SU-DHL-6 (cell line): ENCODE measurements around the gene USP11.

Experiments
- H2AFZ ChIP-seq: fragments of 200-600 bp; sonication (generic); 2 replicates; pipeline ENCODE4 v1.6.1; 2014; ENCODE audit warnings: low read depth, mild to moderate bottlenecking, moderate library complexity, mixed read lengths, antibody characterized with exemption, low read length; ENCODE audit not compliant: severe bottlenecking
- H3F3A ChIP-seq: fragments of 200-600 bp; shearing (Covaris generic); 2 replicates; pipeline ENCODE4 v1.6.0; 2016; ENCODE audit warnings: antibody characterized with exemption, mild to moderate bottlenecking; ENCODE audit not compliant: insufficient read depth
- H3K27ac ChIP-seq: fragments of 200-600 bp; sonication (generic); 2 replicates; pipeline ENCODE4 v1.5.1; 2016; ENCODE audit warnings: low read depth, mild to moderate bottlenecking, low read length, moderate library complexity, mixed read lengths
- H3K27me3 ChIP-seq: fragments of 200-600 bp; sonication (generic), shearing (Covaris generic); 2 replicates; pipeline ENCODE4 v1.6.0; 2014; ENCODE audit warnings: mild to moderate bottlenecking, low read length
- H3K36me3 ChIP-seq: fragments of 200-600 bp; sonication (generic); 2 replicates; pipeline ENCODE4 v1.6.1; 2014; ENCODE audit warnings: mild to moderate bottlenecking, low read length, mixed read lengths
- H3K4me2 ChIP-seq: fragments of 300-600, 200-600 bp; shearing (Covaris generic), sonication (generic); 2 replicates; pipeline ENCODE4 v1.6.0; 2014; ENCODE audit warnings: low read length, low read depth, mild to moderate bottlenecking; ENCODE audit not compliant: poor library complexity, severe bottlenecking
- H3K4me3 ChIP-seq: fragments of 200-600 bp; sonication (generic); 2 replicates; pipeline ENCODE4 v1.5.1; 2014; ENCODE audit warnings: antibody characterized with exemption, low read length, mild to moderate bottlenecking, mixed read lengths; ENCODE audit not compliant: insufficient read depth, poor library complexity, severe bottlenecking
- H3K79me2 ChIP-seq: fragments of 200-600 bp; sonication (generic); 2 replicates; pipeline ENCODE4 v1.6.1; 2014; ENCODE audit warnings: mild to moderate bottlenecking, low read length, moderate library complexity; ENCODE audit not compliant: insufficient read depth
- H3K9ac ChIP-seq: fragments of 200-600 bp; sonication (generic); 2 replicates; pipeline ENCODE4 v1.7.0; 2014; ENCODE audit warnings: mild to moderate bottlenecking, low read length
- H3K9me2 ChIP-seq: fragments of 200-600 bp; sonication (generic); replicated peaks from 2 replicates; pipeline ENCODE4 v1.6.1; 2014; ENCODE audit warnings: low read length; ENCODE audit not compliant: insufficient read depth
- H3K9me3 ChIP-seq: fragments of 200-600 bp; sonication (generic); 2 replicates; pipeline ENCODE4 v1.6.1; 2014; ENCODE audit warnings: low read length, mixed read lengths; ENCODE audit not compliant: insufficient read depth
- H4K20me1 ChIP-seq: fragments of 200-600 bp; sonication (generic); 2 replicates; pipeline ENCODE4 v1.6.1; 2014; ENCODE audit warnings: low read depth, mild to moderate bottlenecking, antibody characterized with exemption, low read length, moderate library complexity, mixed read lengths
- EZH2phosphoT487 ChIP-seq: fragments of 200-600 bp; sonication (generic), shearing (Covaris generic); conservative IDR thresholded peaks from 2 replicates; pipeline ENCODE4 v1.6.1; 2018; ENCODE audit warnings: mild to moderate bottlenecking, antibody characterized with exemption, low read length, moderate library complexity, mixed read lengths
- TF ChIP-seq, protein P1 (sequence below): fragments of 200-600 bp; sonication (generic); IDR thresholded peaks from one replicate; pipeline ENCODE4 v1.5.1; 2017; ENCODE audit warnings: antibody characterized with exemption, mild to moderate bottlenecking, low read length, moderate library complexity; ENCODE audit not compliant: insufficient read depth, poor library complexity, severe bottlenecking

The USP11 gene

DNA sequence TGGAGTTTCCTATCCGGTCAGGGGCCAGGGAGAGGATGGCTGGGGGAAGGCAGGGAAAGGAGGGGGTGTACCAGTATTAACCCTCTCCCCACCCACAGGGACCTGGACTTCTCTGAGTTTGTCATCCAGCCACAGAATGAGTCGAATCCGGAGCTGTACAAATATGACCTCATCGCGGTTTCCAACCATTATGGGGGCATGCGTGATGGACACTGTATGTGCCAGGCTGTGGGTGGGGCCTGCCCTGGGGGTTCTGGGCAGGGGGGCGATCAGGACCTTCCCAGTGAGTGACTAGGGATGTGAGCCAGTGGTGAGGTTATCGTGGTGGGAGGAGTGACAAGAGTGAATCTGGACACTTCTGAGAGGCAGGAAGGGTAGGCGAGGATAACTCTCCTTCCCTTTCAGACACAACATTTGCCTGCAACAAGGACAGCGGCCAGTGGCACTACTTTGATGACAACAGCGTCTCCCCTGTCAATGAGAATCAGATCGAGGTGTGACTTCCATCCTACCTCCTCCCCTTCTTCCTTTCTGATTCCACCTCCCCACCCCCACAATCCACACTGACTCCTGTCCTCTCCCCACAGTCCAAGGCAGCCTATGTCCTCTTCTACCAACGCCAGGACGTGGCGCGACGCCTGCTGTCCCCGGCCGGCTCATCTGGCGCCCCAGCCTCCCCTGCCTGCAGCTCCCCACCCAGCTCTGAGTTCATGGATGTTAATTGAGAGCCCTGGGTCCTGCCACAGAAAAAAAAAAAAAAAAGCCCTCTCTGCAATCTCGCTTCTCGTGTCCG is 14.6 kb downstream of the USP11 start:
- TF ChIP-seq, protein P1, sequence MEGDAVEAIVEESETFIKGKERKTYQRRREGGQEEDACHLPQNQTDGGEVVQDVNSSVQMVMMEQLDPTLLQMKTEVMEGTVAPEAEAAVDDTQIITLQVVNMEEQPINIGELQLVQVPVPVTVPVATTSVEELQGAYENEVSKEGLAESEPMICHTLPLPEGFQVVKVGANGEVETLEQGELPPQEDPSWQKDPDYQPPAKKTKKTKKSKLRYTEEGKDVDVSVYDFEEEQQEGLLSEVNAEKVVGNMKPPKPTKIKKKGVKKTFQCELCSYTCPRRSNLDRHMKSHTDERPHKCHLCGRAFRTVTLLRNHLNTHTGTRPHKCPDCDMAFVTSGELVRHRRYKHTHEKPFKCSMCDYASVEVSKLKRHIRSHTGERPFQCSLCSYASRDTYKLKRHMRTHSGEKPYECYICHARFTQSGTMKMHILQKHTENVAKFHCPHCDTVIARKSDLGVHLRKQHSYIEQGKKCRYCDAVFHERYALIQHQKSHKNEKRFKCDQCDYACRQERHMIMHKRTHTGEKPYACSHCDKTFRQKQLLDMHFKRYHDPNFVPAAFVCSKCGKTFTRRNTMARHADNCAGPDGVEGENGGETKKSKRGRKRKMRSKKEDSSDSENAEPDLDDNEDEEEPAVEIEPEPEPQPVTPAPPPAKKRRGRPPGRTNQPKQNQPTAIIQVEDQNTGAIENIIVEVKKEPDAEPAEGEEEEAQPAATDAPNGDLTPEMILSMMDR = no peak
- TF ChIP-seq EZH2phosphoT487 = no peak
- no peak overlapping the region for H2AFZ ChIP-seq
- H3K4me3 ChIP-seq = no peak overlapping the region
- no peak overlapping the region for H3K4me2 ChIP-seq
- H3K9me2 ChIP-seq = no peaks in the 10 kb centered on the region
- H3F3A ChIP-seq = no peaks in the 10 kb centered on the region
- no peaks in the 10 kb centered on the region for H3K9me3 ChIP-seq
- H4K20me1 ChIP-seq = no peaks in the 10 kb centered on the region
- no peaks in the 10 kb centered on the region for H3K79me2 ChIP-seq
- no peaks in the 10 kb centered on the region for H3K36me3 ChIP-seq
- no peak overlapping the region for H3K9ac ChIP-seq
- H3K27ac ChIP-seq = no peak overlapping the region
- H3K27me3 ChIP-seq = no peaks in the 10 kb centered on the region

DNA sequence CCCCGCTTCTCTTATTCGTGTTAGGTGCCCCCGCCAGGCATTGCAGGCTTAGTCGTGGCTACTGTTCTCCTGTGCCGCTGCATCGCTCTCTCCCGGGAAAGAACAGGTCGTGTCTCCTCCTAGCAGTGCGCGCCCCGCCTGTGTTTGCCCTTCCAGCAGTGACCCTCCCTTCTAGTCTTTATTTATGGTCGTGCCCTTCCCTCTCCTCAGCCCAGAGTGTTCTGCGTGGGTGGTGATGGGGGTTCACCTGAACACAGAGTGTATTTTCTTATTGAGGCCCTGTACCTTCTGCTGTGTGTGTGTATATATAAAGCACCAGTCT is 15.2 kb downstream of the USP11 start:
- no peak overlapping the region for H3K4me2 ChIP-seq
- H3K9ac ChIP-seq = no peak overlapping the region
- H4K20me1 ChIP-seq = no peaks in the 10 kb centered on the region
- no peaks in the 10 kb centered on the region for H3F3A ChIP-seq
- H3K4me3 ChIP-seq = no peak overlapping the region
- no peaks in the 10 kb centered on the region for H3K79me2 ChIP-seq
- H2AFZ ChIP-seq = no peak overlapping the region
- TF ChIP-seq EZH2phosphoT487 = no peak
- TF ChIP-seq, protein P1 = no peak
- no peaks in the 10 kb centered on the region for H3K36me3 ChIP-seq
- no peak overlapping the region for H3K27ac ChIP-seq
- no peaks in the 10 kb centered on the region for H3K27me3 ChIP-seq
- H3K9me2 ChIP-seq = no peaks in the 10 kb centered on the region
- no peaks in the 10 kb centered on the region for H3K9me3 ChIP-seq

GRCh38 chrX:47248576-47248975 is 15.8 kb downstream of the USP11 start:
- H4K20me1 ChIP-seq = no peaks in the 10 kb centered on the region
- H3K36me3 ChIP-seq = no peaks in the 10 kb centered on the region
- TF ChIP-seq EZH2phosphoT487 = no peak
- TF ChIP-seq, protein P1 = no peak
- H3K27me3 ChIP-seq = no peaks in the 10 kb centered on the region
- H3K4me2 ChIP-seq = no peak overlapping the region
- no peaks in the 10 kb centered on the region for H3F3A ChIP-seq
- no peak overlapping the region for H3K9ac ChIP-seq
- H3K79me2 ChIP-seq = no peaks in the 10 kb centered on the region
- H3K27ac ChIP-seq = no peak overlapping the region
- no peak overlapping the region for H3K4me3 ChIP-seq
- H3K9me3 ChIP-seq = no peaks in the 10 kb centered on the region
- no peak overlapping the region for H2AFZ ChIP-seq
- no peaks in the 10 kb centered on the region for H3K9me2 ChIP-seq
